HL-60/S4 treated with phorbol 12-myristate 13-acetate at 8.2 ng/mL for 4 days and 3 days (cell line): Measurements from ENCODE around the gene PIK3C2B.

Source experiments
- in situ Hi-C: fragments of 300-500 bp; cut with MboI; formaldehyde crosslinking; loops from 2 replicates; pipeline ENCODE4 v1.15.0; 2022; ENCODE audit warnings: low sequenced_read_pairs

PIK3C2B gene

DNA sequence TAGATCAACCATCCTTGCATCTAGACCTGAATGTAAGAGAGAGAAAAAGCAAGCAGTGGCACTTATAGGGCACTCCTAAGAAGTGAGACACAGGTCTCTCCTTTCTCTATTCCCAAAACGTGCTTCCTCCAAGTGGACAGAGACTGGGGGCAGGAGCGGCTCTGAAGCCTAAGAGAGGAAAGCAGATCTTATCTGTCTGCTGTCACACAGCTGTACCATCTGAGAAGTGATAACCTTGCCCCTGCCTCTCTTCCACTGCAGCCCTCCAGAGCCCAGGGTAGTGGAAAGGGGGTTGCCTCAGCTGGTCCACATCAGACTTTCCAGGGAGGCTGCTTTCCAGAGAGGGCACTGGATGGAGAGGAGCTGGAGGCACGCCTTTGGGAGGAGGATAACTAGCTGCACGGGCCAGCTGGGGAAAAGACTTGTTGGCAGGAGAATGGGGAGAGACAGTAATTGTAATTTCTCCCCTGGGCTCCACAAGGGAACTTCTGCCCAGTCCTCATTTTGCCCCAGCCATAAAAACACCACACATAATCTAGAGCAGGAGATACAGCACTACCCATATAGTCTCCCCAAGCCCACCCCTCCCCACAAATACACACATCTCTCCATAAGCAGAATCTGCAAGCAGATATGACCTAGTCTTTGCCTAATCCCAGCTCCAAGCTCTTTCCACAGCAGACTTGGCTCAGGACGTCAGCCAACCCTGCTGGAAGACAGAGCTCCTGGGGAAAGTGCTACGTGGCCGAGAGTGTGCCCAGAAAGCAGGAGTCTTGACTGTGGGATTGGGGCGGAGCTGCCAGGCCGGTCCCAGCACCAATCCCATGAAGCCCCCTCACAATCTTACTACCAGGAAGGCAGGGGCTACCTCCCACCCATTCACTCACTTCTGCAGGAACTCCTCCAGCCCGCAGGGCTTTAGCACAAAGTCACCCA is 31.2 kb downstream of the PIK3C2B start:
- in situ Hi-C loops, result no loop called here

DNA sequence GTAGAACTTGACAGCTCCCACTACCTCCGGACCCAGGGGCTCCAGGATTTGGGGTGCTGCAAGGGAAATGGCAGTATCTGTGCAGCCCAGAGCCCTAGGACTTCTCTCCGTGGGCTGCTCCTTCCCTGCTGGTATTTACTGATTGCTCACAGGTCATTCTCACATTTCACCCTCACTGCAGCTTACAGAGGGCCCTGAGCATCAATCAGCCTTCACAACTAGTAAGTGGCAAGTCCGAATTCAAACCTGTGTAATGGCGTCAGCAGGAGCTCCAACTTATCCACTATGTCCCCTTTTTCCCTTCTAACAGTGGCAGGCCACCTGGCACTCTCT is 32.4 kb downstream of the PIK3C2B start:
- in situ Hi-C loops, result no loop called here

DNA sequence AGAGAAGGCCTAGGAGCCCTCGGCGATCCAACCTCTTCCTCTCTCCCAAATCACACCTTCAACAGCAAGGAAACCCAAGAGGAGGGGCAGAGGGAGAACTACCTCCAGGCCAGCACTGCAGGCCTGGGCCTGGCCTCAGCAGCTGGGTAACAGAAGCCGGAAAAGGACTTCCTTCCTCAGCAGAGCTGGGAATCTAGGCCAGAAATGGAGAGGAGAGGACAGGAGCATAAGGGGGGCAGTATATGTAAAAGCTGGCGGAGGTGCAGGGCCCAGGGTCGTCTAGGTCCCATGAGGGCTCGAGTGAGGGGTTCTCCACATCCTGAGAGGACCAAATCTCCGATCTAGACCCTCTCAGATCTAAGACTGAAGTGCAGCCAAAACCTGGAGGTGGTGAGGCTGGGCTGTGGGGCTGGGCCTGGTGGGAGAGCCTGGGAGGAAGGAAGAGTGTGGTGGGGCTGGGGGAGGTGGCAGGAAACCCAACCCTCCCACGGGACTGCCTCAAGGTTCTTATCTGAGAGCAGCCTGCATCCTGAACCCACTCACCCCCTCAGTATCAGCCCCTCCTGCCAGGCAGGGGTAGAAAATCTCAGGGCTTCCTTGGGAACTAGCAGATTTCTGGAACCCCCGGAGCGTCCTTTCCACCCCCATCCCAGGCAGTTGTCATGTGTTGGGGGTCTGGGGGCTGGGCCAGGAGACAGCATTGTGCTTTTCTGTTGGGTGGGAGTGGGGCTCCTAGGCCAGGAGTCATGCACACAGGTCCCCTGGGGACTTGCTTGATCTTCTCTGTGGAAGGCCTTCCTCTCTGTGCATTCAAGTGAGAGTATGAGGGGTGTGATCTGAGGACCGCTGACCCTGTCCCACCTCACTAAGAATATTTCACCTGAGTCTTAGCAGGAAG is 33.0 kb downstream of the PIK3C2B start:
- in situ Hi-C loops, result no loop called here

DNA sequence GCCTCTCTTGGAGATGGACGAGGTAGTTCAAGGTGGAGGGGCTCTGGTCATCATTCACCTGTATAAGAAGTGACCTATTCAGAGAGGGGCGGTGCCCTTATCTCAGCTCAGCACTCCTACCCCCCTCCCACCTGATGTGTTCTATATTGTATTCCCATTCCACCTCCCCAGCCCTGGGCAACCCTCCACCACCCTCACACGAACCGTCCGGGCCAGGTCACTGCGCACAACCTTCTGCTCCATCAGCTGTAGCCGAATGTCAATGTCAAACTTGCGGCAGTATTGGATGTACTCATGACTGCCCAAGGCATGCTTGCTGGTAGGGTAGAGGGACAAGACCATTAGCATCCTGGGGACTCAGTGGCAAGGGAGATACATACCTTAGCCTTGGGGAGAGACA is 34.3 kb downstream of the PIK3C2B start:
- in situ Hi-C loops, result no loop called here

DNA sequence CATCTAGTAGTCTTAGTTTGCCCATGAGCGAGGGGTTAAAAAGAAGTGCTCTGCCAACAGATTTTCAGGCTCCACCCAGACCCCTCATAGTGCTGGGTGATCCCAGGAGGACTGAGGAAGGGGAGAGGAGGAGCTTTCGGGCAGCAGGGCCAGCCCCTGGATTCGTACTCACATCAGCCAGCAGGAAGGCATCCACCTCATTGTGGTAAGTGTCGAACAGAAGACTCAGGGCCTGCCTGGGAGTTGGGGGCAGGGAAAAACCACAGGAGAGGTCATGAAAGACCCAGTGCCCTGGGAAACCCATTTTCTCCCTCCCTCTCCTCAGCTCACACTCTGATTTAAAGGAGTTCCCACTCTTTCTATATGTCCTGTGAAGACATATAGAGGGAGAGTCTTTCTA is 34.9 kb downstream of the PIK3C2B start:
- in situ Hi-C loops, result no loop called here

DNA sequence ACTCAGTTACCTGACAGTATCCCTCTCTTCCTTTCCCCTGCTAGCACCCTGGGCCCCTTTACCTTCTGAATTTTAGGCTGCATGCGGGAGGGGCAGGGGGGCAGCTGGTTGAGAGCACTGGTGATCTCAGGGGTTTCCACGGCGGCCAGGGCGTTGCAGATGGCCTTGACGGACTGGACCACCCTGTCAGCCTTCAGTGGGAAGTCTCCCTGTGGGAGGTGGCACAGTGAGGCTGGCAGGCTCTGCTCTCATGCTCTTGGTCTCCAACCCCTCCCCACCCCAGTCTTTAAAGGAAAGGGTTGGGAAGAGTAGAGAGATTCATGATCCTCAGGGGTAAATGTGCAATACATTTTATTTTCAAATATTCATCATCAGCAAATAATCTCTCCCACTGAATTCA is 36.9 kb downstream of the PIK3C2B start:
- in situ Hi-C loops, result no loop called here

DNA sequence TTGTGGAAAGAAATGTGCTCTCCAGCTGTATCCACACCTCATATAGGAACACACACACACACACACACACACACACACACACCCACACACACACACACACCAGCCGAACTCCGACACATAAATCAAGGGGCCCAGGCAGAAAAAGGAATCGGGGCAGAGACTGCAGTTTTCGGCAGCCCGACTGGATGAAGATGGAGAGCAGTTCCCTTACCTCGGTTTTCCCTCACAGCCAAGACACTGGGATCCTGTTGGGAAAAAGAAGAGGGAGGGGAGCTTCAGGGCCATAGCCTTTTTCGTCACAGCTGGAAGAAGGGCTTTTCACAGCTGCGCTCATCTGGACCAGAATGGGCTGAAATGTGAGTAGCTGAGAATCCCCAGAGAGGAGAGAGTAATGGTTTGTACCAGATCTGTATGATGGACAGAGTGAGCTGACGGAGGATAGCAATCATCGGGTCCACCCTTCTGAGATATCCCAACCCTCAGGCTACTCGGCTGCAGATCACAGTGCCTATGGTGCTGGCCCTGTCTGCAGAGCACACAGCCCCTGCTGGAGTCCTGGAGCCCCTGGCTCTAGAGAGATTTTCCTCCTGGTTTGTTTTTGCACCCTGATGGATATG is 37.7 kb downstream of the PIK3C2B start:
- in situ Hi-C loops, result no loop called here

DNA sequence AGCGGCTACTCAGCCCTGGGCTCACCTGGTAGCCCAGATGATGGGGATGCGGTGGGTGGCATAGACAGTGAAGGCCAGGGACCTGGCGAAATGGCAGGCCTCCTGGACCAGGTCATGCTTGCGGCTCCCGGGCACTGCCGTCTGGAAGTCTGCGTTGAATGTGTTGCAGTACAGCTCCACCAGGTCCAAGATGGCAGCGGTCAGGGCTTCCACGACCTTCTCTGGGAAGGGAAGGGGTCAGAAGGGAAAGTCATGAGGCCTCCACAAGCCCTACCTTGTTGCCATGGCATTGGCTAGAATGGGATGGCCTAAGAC is 38.8 kb downstream of the PIK3C2B start:
- in situ Hi-C loops, result no loop called here

DNA sequence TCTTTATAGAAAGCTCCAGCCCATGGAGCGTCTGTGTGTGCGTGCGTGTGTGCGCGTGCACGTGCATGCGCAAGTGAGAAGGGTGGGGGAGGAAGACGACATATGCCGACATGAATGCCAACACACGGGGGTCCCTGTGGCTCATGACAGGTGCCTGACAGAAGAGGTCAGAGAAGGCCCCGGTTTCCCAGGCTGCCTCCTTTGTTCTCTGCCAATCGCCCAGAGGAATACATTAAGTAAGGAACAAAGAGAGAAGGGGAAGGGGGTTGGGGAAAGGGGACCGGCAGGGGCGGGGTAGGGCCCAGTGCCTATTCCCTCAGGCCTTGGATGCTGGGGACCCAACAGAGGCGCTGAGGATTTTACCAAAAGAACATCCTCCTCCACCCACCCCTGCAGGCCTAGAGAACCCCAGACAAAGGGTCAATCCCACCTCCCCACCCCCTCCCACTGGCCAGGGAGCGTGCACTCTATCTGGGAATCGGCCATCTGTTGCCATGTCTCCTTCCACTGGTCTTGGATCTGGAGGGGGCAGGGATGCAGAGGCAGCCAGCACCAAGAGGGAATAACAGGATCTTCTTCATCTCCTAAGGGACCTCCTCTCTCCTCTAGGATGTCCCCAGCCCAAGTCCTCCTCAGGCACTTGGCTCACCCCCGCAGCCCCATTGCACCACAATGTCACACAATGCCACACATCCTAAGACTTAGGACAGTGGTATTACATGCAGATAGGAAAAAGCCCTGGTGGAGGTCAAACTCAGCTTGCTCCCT is 39.4 kb downstream of the PIK3C2B start:
- in situ Hi-C loops, result no loop called here

DNA sequence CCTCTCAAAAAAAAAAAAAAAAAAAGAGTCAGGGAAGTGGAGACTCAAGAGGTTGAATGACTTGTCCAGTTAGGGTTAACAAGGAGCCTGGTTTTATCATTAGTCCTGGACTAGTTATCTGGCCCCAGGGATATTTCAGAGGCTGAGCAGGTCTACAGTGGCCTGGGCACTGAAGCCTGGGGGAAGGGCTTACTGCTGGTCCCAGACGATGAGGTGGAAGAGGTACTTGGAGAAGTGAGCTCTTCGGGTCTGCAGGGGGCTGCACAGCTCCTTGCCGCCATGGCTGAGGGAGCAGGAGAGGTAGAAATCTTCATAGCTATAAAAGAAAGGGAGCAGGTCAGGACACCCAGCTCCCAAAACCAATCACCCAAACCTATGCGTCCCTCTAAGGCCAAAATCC is 40.1 kb downstream of the PIK3C2B start:
- in situ Hi-C loops, result no loop called here

DNA sequence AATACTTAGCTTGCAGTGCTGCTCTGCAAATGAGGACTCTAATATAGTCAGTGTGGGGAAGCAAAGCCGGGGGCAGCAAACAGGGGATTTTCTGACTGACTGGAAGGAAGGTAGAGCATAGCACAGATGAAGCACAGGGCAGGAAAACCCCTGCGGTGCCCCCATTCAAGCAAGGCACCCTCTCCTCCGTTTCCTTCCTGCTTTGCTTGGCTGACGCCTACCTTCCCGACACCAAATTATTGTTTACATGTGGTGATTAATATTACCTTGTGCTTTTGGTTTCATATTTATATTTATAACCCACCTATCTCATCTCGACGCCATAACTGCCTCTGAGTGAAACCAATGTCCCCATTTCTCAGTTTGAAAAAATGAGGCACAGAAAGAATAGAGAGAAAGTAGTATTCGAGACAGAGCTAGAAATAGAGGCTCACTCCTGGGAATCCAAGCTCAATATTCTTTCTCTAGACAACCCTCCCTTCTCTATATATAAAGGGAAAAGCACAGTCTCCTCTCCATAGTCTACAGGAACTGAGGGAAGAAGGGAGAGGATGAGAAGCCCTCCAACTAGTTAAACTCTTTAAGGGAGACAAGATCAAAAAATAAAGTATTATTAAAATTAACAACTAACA is 41.3 kb downstream of the PIK3C2B start:
- in situ Hi-C loops, result no loop called here

DNA sequence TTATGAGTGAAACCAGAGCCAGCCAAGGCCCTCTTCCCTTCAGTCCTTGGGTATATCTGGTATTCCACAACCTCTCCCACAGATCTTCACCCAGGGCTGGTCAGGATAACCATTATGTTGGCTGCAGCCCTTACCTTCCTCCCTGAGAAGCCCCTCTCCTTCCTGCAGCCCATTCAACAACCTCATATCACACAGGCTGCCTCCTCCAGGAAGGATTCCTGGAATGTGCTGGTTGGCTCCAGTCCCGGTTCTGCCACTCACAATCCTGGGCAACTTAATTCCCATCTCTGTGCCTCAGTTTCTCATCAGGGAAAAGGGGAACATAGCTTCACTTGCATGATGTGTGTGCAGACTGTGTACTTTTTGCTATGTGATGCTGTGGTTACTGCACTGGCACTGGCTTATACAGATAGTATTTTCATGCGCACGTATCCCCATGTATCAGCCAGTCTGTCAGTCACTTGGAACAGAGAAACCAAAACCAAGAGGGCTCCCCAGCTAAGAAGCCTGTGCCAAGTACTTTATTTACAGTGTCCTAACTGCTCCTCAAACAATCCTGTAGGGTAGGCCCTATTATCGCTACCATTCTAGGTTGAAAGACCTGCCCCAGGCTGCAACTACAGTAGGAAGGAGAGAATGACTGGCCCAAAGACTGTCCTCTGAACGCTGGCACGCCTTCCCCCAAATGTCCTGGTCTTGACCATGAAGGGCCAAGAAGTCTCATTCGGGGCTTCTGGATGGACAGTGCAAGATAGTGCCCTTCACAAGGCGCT is 43.1 kb downstream of the PIK3C2B start:
- in situ Hi-C loops, result no loop called here

DNA sequence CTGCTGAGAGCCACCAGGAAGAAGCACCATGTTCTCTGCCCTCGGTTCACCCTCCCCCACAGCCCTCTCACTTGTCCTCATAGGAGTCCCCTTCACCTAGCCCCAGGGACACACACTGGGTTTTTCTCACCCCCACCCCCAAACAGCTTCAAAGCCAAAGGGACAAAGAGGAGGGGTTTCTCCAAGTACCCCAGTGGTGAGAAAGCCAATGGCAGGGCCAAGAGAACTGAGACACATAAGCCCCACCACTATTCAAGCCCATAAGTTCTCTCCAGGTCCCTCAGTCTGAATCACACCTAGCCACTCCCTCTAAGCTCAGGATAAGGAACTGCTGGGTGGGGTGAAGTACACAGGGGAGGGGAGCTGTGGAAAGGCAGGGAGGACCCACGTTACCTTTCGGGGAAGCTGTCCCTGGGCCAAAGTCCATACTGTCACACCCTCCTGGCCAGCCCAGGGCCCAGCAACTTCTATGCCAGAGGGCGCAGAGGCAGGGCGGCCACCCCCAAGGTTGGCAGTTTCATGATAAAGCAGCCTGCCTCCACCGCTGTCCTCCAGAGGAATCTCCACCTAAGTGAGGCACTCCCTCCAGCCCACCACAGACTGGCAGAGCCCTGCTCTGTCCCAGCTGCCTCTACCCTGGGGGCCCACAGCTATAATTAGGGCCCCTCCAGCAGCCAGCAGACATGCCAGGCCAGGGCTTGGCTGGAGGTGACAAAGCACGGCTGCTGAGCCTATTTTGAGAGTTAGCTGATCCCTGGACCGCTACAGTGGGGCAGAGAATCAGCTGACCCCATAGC is 43.9 kb downstream of the PIK3C2B start:
- in situ Hi-C loops, result no loop called here

DNA sequence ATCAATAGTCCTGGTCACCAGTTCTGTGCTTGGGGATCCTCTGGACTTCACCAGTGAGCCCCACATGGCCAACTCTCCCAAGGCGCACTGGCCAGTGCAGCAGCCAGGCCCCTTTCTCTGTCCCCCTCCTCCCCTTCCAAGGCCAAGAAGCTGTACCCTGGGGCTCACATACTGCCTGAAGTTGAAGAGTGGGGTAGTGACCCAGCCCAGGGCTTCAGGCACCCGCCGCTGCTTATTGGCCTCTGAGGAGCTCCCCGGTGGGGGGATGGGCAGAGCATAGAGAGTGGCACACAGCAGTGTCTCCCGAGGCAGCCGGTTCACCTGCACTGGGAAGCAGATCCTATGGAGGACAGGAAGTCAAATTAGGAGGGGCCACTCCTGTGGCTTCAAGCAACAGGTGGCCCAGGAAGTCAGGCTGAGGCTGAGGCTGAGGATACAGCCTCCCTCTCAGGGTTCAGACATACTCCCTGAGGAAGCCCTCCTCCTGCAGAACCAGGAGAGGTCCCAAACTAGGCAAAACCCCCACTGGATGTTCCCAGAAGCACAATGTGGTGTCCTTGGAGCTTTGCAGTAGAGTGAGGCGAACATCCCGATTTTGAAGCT is 44.8 kb downstream of the PIK3C2B start:
- in situ Hi-C loops, result loop anchor here (5.0 kb wide), 1 partner anchor 53 kb away; no protein-coding TSS in a partner anchor

DNA sequence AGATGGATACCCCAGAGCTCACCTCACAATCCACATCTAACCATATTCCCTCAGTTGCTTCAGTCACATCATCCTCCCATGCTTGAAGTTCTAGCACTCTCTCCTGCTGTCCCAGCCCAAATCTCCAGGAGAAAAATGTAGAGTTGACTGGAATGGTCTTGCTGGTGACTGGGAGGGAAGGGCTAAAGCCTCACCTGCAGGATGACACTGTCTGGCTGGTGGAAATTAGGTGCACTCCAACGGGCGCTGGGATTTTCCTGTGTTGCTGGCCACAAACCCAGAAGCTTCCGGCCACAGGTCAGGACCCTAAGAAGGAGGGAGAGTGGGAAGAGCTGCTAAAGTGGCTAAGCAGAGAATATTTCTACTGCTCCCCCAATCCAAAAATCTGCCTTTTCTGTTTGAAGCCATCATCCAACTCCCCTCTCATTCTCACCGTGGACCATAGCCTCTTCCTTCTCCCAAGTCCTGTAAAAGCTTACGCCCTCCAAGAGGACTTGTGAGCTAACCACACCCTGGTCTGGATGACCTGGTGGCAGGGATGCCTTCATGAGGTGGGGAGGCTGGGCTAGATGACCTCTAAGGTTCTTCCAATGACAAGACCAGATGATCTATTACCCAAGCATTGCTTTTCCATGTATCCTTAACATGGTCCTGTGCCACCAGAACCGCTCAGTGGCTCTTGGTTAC is 45.5 kb downstream of the PIK3C2B start:
- in situ Hi-C loops, result loop anchor here (5.0 kb wide), 1 partner anchor 53 kb away; no protein-coding TSS in a partner anchor

DNA sequence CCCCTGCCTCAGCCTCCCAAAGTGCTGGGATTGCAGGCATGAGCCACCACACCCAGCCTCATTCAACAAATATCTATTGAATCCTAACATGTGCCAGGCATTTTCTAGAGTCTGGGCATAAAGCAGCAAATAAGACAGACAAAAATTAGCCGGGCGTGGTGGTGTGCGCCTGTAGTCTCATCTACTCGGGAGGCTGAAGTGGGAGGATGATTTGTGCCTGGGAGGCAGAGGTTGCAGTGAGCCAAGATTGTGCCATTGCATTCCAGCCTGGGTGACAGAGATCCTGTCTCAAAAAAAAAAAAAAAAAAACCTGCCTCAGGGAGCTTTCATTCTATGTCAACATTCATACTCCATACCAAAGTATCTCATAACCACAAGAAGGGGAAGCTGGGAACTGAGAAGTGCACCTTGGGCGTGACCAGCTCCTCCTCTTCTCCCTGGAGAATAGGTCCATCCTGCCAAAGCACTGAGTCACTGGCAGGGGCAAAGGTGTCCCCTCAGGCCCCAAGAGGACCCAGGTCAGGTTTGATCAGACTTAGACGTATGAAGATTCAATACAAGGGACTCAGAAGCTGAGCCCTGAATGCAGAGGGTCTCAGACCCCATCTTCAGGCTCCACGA is 46.2 kb downstream of the PIK3C2B start:
- in situ Hi-C loops, result loop anchor here (5.0 kb wide), 1 partner anchor 54 kb away; no protein-coding TSS in a partner anchor

DNA sequence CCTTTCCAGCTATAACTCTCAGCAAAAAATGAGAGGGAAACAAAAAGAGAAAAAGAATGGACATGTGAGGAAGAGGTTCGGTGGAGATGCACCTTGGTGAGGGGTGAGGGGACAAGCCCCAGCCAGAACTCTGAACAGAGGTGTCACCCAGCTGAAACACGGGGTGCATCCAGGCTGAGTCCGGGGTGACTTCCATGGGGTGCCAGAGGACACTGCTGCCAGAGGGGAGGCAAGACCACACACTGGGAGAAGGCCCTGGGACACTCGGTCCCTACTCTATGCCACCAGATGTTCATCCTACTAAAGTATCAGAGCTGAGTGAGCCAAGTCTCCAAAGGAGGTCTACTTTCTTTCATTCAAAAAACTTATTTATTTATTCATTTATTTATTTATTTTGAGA is 46.9 kb downstream of the PIK3C2B start:
- in situ Hi-C loops, result loop anchor here (5.0 kb wide), 1 partner anchor 55 kb away; no protein-coding TSS in a partner anchor
